ENCODE results near the gene TMEM150B.

TMEM150B gene

DNA sequence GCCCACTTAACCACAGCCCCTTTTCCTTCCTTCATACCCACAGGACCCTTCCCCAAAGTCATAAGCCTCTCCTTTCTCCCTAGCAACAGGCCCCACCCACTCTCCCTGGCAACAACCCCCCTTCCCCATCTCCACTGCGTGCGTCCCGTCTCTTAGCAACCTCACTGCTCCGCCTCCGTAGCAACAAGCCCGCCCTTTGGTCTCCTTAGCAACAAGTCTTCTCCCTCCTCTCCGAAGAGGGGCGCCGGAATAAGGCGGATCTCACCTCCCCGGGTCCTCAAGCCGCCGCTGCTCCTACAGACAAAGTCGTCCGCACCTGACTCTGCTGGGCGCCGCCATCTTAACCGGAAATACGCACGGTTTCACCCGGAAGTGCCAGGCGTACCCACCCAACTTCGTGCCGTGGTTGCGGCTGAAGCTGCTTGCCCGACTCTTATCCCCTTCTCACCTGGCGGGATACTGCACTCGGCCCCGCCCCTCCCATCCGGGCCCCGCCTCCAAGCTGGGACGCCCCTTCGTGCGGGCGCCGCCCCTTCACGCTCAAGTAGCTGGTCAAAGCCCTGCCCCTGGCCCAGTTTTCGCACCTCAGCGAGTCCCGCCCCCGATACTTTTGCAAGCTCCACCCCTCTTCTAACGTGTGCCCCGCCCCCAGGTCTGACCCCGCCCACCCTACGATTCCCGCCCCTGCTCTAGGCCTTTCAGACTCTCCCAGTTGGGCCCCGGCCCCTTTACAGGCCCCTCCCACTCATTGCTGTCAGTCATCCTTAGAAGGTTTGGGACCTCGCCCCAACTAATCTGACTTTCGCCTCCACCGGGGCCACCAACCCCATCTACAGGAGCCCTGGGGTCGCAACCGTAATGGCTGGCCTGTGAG lies 45.1 kb downstream of the TMEM150B start, which contains the start of gene HSPBP1:
Gene HSPBP1, minus strand, starts transcription at position 341 of the 874 bp plus-strand sequence. CDS start 502 bp downstream, outside the sequence.
- Histone ChIP-seq H2BK120ac (ENCODE audit: insufficient read depth, low read length, poor library complexity) (no peak within 1 kb of the TSS), H3K9me3 (ENCODE audit: insufficient read depth, low read depth, low read length) (no peaks in the 10 kb centered on the region), H3K4me1 (ENCODE audit: control insufficient read depth in 1 of 2, insufficient read depth in 2 of 2, low read length in 2 of 2) (peaks cover 3 to 9% of the 10 kb centered on the region in 2 experiments), H3K23ac (ENCODE audit: low read length) (no peak within 1 kb of the TSS), H2BK12ac (ENCODE audit: low read length) (peak within 1 kb of the TSS; percentile 16), H3K79me1 (ENCODE audit: low read length) (peaks cover 3% of the 10 kb centered on the region), H3K27me3 (ENCODE audit: insufficient read depth, low read length) (no peaks in the 10 kb centered on the region), H3K4me2 (ENCODE audit: low read length) (peak within 1 kb of the TSS; percentile 64), H3K4ac (ENCODE audit: low read depth, low read length) (peak within 1 kb of the TSS; percentile 25), H3K79me2 (ENCODE audit: control insufficient read depth, insufficient read depth, low read length, poor library complexity) (no peaks in the 10 kb centered on the region), H3K18ac (ENCODE audit: low read length) (no peak within 1 kb of the TSS), H3K27ac (ENCODE audit: low read depth, low read length) (no peak within 1 kb of the TSS), H4K12ac (ENCODE audit: low read depth, low read length) (peak within 1 kb of the TSS; percentile 22), H3K4me3 (ENCODE audit: low read depth, low read length) (peak within 1 kb of the TSS; percentile 92), H4K91ac (ENCODE audit: low read depth, low read length) (peak within 1 kb of the TSS; percentile 21), H2AFZ (ENCODE audit: insufficient read depth, low read length, poor library complexity) (peak within 1 kb of the TSS; percentile 28), H3K36me3 (ENCODE audit: control insufficient read depth in 1 of 2, insufficient read depth in 2 of 2, low read length in 2 of 2) (peaks cover 10 to 12% of the 10 kb centered on the region in 2 experiments), H4K8ac (ENCODE audit: low read depth, low read length) (peak within 1 kb of the TSS; percentile 82), H3K9ac (ENCODE audit: low read length) (peak within 1 kb of the TSS; percentile 62), H2BK5ac (ENCODE audit: low read depth, low read length, poor library complexity) (no peak within 1 kb of the TSS), H3K14ac (ENCODE audit: low read length) (peak within 1 kb of the TSS; percentile 29), H2AK5ac (ENCODE audit: low read length) (no peak within 1 kb of the TSS)
- no CpG with 5 or more reads among the region's 52 CpGs for WGBS (ENCODE audit: extremely low coverage, insufficient coverage, insufficient read length)
- DNase-seq: peak; percentile 91 to 94

DNA sequence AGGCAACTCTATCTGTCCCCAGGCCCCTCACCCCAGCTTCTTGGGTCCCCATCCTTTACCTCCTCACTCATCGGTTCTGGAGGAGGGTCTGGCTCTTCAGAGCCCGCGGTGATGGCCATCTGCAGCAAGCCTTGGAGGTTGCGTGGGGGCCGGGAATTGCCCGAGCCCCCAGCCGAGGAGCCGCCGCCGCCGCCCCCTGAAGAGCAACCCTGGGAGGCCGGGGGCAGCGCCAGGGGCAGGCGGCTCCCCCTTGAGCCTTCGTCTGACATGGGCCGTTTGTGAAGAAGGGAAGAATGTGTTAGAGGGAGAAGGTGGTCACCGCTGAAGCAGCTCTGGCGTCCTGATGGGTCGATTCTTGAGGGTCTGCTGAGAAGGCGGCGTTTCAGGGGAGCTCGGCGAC lies 45.8 kb downstream of the TMEM150B start:
- Histone ChIP-seq H3K9ac (ENCODE audit: low read length) (peak overlapping the region; percentile 62), H3K18ac (ENCODE audit: low read length) (no peak overlapping the region), H3K27ac (ENCODE audit: low read depth, low read length) (no peak overlapping the region), H3K9me3 (ENCODE audit: insufficient read depth, low read depth, low read length) (no peaks in the 10 kb centered on the region), H3K79me1 (ENCODE audit: low read length) (peaks cover 3% of the 10 kb centered on the region), H3K4me3 (ENCODE audit: low read depth, low read length) (peak overlapping the region; percentile 92), H3K4ac (ENCODE audit: low read depth, low read length) (peak overlapping the region; percentile 25), H3K79me2 (ENCODE audit: control insufficient read depth, insufficient read depth, low read length, poor library complexity) (no peaks in the 10 kb centered on the region), H4K91ac (ENCODE audit: low read depth, low read length) (peak overlapping the region; percentile 1), H2BK12ac (ENCODE audit: low read length) (no peak overlapping the region), H4K8ac (ENCODE audit: low read depth, low read length) (peak overlapping the region; percentile 82), H3K14ac (ENCODE audit: low read length) (no peak overlapping the region), H3K23ac (ENCODE audit: low read length) (no peak overlapping the region), H2AK5ac (ENCODE audit: low read length) (no peak overlapping the region), H4K12ac (ENCODE audit: low read depth, low read length) (no peak overlapping the region), H2BK5ac (ENCODE audit: low read depth, low read length, poor library complexity) (no peak overlapping the region), H3K36me3 (ENCODE audit: control insufficient read depth in 1 of 2, insufficient read depth in 2 of 2, low read length in 2 of 2) (peaks cover 12 to 16% of the 10 kb centered on the region in 2 experiments), H3K4me2 (ENCODE audit: low read length) (peak overlapping the region; percentile 64), H3K4me1 (ENCODE audit: control insufficient read depth in 1 of 2, insufficient read depth in 2 of 2, low read length in 2 of 2) (peaks cover 0 to 5% of the 10 kb centered on the region in 2 experiments), H2AFZ (ENCODE audit: insufficient read depth, low read length, poor library complexity) (no peak overlapping the region), H2BK120ac (ENCODE audit: insufficient read depth, low read length, poor library complexity) (no peak overlapping the region), H3K27me3 (ENCODE audit: insufficient read depth, low read length) (no peaks in the 10 kb centered on the region)
- no peak for DNase-seq
- no CpG with 5 or more reads among the region's 23 CpGs for WGBS (ENCODE audit: extremely low coverage, insufficient coverage, insufficient read length)

DNA sequence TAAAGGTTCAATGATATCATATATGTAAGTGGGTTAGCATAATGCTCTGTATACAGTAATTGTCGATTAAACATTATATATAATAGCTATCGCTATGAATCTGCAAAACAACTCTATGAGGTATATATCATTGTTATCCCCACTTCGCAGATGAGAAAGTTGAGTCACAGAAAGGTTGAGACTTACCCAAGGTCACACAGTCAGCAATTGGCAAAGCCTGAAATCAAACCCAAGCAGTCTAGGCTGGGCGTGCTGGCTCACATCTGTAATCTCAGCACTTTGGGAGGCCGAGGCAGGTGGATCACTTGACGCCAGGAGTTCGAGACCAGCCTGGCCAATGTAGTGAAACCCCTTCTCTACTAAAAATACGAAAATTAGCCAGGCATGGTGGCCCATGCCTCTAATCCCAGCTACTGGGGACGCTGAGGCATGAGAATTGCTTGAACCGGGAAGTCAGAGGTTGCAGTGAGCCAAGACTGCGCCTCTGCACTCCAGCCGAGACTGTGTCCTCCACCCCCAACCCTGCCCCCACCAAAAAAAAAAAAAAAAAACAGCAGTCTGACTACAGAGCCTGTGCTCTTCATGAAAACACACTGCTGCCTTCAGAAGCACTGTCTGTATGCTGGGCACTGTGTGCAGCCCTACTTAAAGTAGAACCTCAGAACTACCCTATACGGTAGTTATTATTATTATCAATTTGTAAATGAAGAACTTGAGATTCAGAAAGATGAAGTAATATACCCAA lies 46.6 kb downstream of the TMEM150B start:
- Histone ChIP-seq H4K8ac (ENCODE audit: low read depth, low read length) (no peak overlapping the region), H2BK5ac (ENCODE audit: low read depth, low read length, poor library complexity) (no peak overlapping the region), H3K36me3 (ENCODE audit: control insufficient read depth in 1 of 2, insufficient read depth in 2 of 2, low read length in 2 of 2) (peaks cover 15 to 17% of the 10 kb centered on the region in 2 experiments), H2AK5ac (ENCODE audit: low read length) (no peak overlapping the region), H4K12ac (ENCODE audit: low read depth, low read length) (no peak overlapping the region), H3K4me2 (ENCODE audit: low read length) (no peak overlapping the region), H3K14ac (ENCODE audit: low read length) (no peak overlapping the region), H2AFZ (ENCODE audit: insufficient read depth, low read length, poor library complexity) (no peak overlapping the region), H3K79me2 (ENCODE audit: control insufficient read depth, insufficient read depth, low read length, poor library complexity) (no peaks in the 10 kb centered on the region), H3K18ac (ENCODE audit: low read length) (no peak overlapping the region), H3K4me1 (ENCODE audit: control insufficient read depth in 1 of 2, insufficient read depth in 2 of 2, low read length in 2 of 2) (peaks cover 0 to 5% of the 10 kb centered on the region in 2 experiments), H3K23ac (ENCODE audit: low read length) (no peak overlapping the region), H3K4me3 (ENCODE audit: low read depth, low read length) (no peak overlapping the region), H2BK120ac (ENCODE audit: insufficient read depth, low read length, poor library complexity) (no peak overlapping the region), H3K4ac (ENCODE audit: low read depth, low read length) (no peak overlapping the region), H3K79me1 (ENCODE audit: low read length) (peaks cover 3% of the 10 kb centered on the region), H2BK12ac (ENCODE audit: low read length) (no peak overlapping the region), H3K27ac (ENCODE audit: low read depth, low read length) (no peak overlapping the region), H3K27me3 (ENCODE audit: insufficient read depth, low read length) (no peaks in the 10 kb centered on the region), H3K9me3 (ENCODE audit: insufficient read depth, low read depth, low read length) (no peaks in the 10 kb centered on the region), H3K9ac (ENCODE audit: low read length) (no peak overlapping the region), H4K91ac (ENCODE audit: low read depth, low read length) (no peak overlapping the region)
- WGBS (ENCODE audit: extremely low coverage, insufficient coverage, insufficient read length): no CpG with 5 or more reads among the region's 13 CpGs
- DNase-seq: no peak

DNA sequence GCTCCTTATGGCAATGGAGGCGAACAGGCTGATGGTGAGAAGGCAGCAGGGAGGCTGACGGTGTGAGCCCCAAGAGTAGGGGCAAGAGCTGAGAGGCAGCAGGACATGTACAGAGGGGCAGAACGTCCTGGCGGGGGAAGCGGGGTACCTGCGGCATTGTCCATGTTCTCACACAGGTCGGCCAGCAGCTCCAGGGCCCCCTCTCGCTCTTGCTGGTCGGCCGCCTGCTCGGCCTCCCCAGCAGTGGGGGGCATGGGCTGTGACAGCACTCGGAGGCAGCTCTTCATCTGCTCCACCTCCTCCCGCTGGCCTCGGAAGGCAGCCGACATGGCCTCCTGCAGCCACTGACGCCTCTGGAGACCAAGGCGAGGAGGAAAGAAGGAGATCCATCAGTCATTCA lies 47.6 kb downstream of the TMEM150B start:
- peak overlapping the region; percentile 41 for H3K4me3 ChIP-seq (ENCODE audit: low read depth, low read length)
- no peak overlapping the region for H2BK120ac ChIP-seq (ENCODE audit: insufficient read depth, low read length, poor library complexity)
- no peak overlapping the region for H3K18ac ChIP-seq (ENCODE audit: low read length)
- H4K91ac ChIP-seq (ENCODE audit: low read depth, low read length): no peak overlapping the region
- peaks cover 15 to 17% of the 10 kb centered on the region in 2 experiments for H3K36me3 ChIP-seq (ENCODE audit: control insufficient read depth in 1 of 2, insufficient read depth in 2 of 2, low read length in 2 of 2)
- no peak overlapping the region for H3K9ac ChIP-seq (ENCODE audit: low read length)
- no peak overlapping the region for H3K4ac ChIP-seq (ENCODE audit: low read depth, low read length)
- no peak for DNase-seq
- H4K12ac ChIP-seq (ENCODE audit: low read depth, low read length): no peak overlapping the region
- no peaks in the 10 kb centered on the region for H3K27me3 ChIP-seq (ENCODE audit: insufficient read depth, low read length)
- WGBS (ENCODE audit: extremely low coverage, insufficient coverage, insufficient read length): no CpG with 5 or more reads among the region's 17 CpGs
- H3K23ac ChIP-seq (ENCODE audit: low read length): no peak overlapping the region
- H2BK5ac ChIP-seq (ENCODE audit: low read depth, low read length, poor library complexity): no peak overlapping the region
- H3K79me2 ChIP-seq (ENCODE audit: control insufficient read depth, insufficient read depth, low read length, poor library complexity): no peaks in the 10 kb centered on the region
- H3K4me2 ChIP-seq (ENCODE audit: low read length): no peak overlapping the region
- no peak overlapping the region for H3K27ac ChIP-seq (ENCODE audit: low read depth, low read length)
- H3K14ac ChIP-seq (ENCODE audit: low read length): no peak overlapping the region
- H2AFZ ChIP-seq (ENCODE audit: insufficient read depth, low read length, poor library complexity): no peak overlapping the region
- H2BK12ac ChIP-seq (ENCODE audit: low read length): no peak overlapping the region
- peaks cover 3% of the 10 kb centered on the region for H3K79me1 ChIP-seq (ENCODE audit: low read length)
- H3K9me3 ChIP-seq (ENCODE audit: insufficient read depth, low read depth, low read length): no peaks in the 10 kb centered on the region
- H3K4me1 ChIP-seq (ENCODE audit: control insufficient read depth in 1 of 2, insufficient read depth in 2 of 2, low read length in 2 of 2): peaks cover 0 to 5% of the 10 kb centered on the region in 2 experiments
- H2AK5ac ChIP-seq (ENCODE audit: low read length): no peak overlapping the region
- H4K8ac ChIP-seq (ENCODE audit: low read depth, low read length): no peak overlapping the region

All from trophoblast cell (in vitro differentiated cells and primary cell).